HG02970 (cell line): Measurements from ENCODE around the gene HOXC11.

Experiments used
- ATAC-seq: cut with Tn5 transposase; IDR thresholded peaks from one replicate; pipeline ENCODE4 v1.9.1; 2021; ENCODE audit warnings: mild to moderate bottlenecking, moderate library complexity, moderate number of reproducible peaks; ENCODE audit not compliant: unreplicated experiment, low FRiP score

The HOXC11 gene

GRCh38 chr12:53983568-53983949 lies 10.6 kb downstream of the HOXC11 start:
- no peak for ATAC-seq

- no peak for ATAC-seq
These were observed 11.1 kb downstream of the HOXC11 start for GRCh38 chr12:53983950-53984572.

GRCh38 chr12:53984901-53985691 lies 12.2 kb downstream of the HOXC11 start, which contains the start of gene HOXC10:
Gene HOXC10 (plus strand): TSS chr12:53985146. CDS start chr12:53985260, 114 bp downstream.
- no peak for ATAC-seq

- no peak for ATAC-seq
These were observed 12.7 kb downstream of the HOXC11 start for GRCh38 chr12:53985692-53985993.

GRCh38 chr12:53985994-53986685 lies 13.2 kb downstream of the HOXC11 start:
- ATAC-seq = no peak

GRCh38 chr12:53986686-53987483 lies 14.0 kb downstream of the HOXC11 start:
- ATAC-seq = no peak

- ATAC-seq = no peak
These were observed 14.9 kb downstream of the HOXC11 start for GRCh38 chr12:53987787-53988230.

- no peak for ATAC-seq
These were observed 15.8 kb downstream of the HOXC11 start for GRCh38 chr12:53988541-53989226.

GRCh38 chr12:53989227-53990113 lies 16.5 kb downstream of the HOXC11 start:
- no peak for ATAC-seq

- ATAC-seq = no peak
These were observed 17.6 kb downstream of the HOXC11 start for GRCh38 chr12:53990311-53991076.

- ATAC-seq = no peak
These were observed 18.1 kb downstream of the HOXC11 start for GRCh38 chr12:53991077-53991460.

- ATAC-seq = no peak
These were observed 19.5 kb downstream of the HOXC11 start for GRCh38 chr12:53992377-53992889.

- no peak for ATAC-seq
These were observed 20.5 kb downstream of the HOXC11 start for GRCh38 chr12:53993162-53994008.

- no peak for ATAC-seq
These were observed 21.0 kb downstream of the HOXC11 start for GRCh38 chr12:53994009-53994263.

GRCh38 chr12:53994264-53995001 lies 21.5 kb downstream of the HOXC11 start:
- no peak for ATAC-seq

GRCh38 chr12:53995002-53995377 lies 22.1 kb downstream of the HOXC11 start:
- no peak for ATAC-seq
